Panc1 (cell line): ENCODE data around the gene SHISA9. TPM values are rescaled to one million over a fixed set of nuclear protein-coding genes. Genes with fewer than 3 reads are reported as not detected.

Experiments
- ATAC-seq: fragments of 200-7000 bp; cut with Tn5 transposase; 2 replicates; pipeline ENCODE4 v1.9.1; 2020; ENCODE audit warnings: mild to moderate bottlenecking, moderate library complexity
- BruUV-seq: library from RNA; stranded (reverse); fragments of 400-500 nt; replicated peaks from 2 replicates; lab custom pipeline; 2021; lab: Mats Ljungman, UMichigan
- CTCF ChIA-PET: fragments of 300-600 bp; sonication (Branson Sonifier 250); formaldehyde crosslinking; loops from one replicate; lab custom pipeline; 2022; ENCODE audit warnings: antibody characterized with exemption; lab: Charles Lee
- POLR2A ChIA-PET: fragments of 300-600 bp; sonication (Branson Sonifier 250); formaldehyde crosslinking; loops from one replicate; lab custom pipeline; 2022; ENCODE audit warnings: antibody characterized with exemption; lab: Charles Lee
- DNase-seq: peaks from one replicate; pipeline ENCODE4 v3.0.0-alpha.2; 2010; ENCODE audit warnings: low read depth, low spot score
- H3K27ac ChIP-seq: 2 replicates; pipeline ENCODE4 v1.5.1; 2011; ENCODE audit warnings: mild to moderate bottlenecking, low read length, inconsistent platforms
- H3K27me3 ChIP-seq: fragments of 200-500 bp; sonication (Bioruptor generic); 2 replicates; pipeline ENCODE4 v1.6.0; 2014; ENCODE audit warnings: low read length, inconsistent platforms; ENCODE audit not compliant: control insufficient read depth, insufficient read depth
- H3K36me3 ChIP-seq: fragments of 200-500 bp; sonication (Bioruptor generic); 2 replicates; pipeline ENCODE4 v1.5.1; 2014; ENCODE audit warnings: inconsistent platforms, mild to moderate bottlenecking, low read length, moderate library complexity; ENCODE audit not compliant: control insufficient read depth, insufficient read depth
- H3K4me1 ChIP-seq: 2 replicates; pipeline ENCODE4 v1.5.1; 2011; ENCODE audit warnings: inconsistent platforms, mild to moderate bottlenecking, low read length, moderate library complexity; ENCODE audit not compliant: control insufficient read depth, insufficient read depth
- H3K4me3 ChIP-seq, 2 experiments: 2 replicates each; pipeline ENCODE4 v1.5.1; 2011 to 2012; ENCODE audit warnings: low read depth in 2 of 2, low read length in 2 of 2, mild to moderate bottlenecking in 2 of 2, inconsistent platforms in 1 of 2, moderate library complexity in 1 of 2
- H3K9me3 ChIP-seq: fragments of 200-500 bp; sonication (Bioruptor generic); 2 replicates; pipeline ENCODE4 v1.5.1; 2014; ENCODE audit warnings: low read depth, mild to moderate bottlenecking, inconsistent platforms, low read length, moderate library complexity; ENCODE audit not compliant: control insufficient read depth, insufficient read depth
- POLR2AphosphoS5 ChIP-seq: IDR thresholded peaks from 2 replicates; pipeline ENCODE4 v1.6.1; 2012; ENCODE audit warnings: mild to moderate bottlenecking, low read depth, low read length, moderate library complexity
- SIN3A ChIP-seq: IDR thresholded peaks from 2 replicates; pipeline ENCODE4 v1.6.1; 2012; ENCODE audit warnings: low read depth, mild to moderate bottlenecking, low read length, moderate library complexity, borderline replicate concordance; ENCODE audit not compliant: insufficient read depth
- TCF7L2 ChIP-seq: IDR thresholded peaks from 2 replicates; pipeline ENCODE4 v1.6.1; 2011; ENCODE audit warnings: mild to moderate bottlenecking, low read depth, low read length, inconsistent platforms
- in situ Hi-C: cut with HindIII; loops from 2 replicates; pipeline ENCODE4 v1.10.0; 2016; ENCODE audit warnings: low sequenced_read_pairs, low pct_unique_long_range_greater_than_20kb
- intact Hi-C: fragments of 100-400 bp; cut with micrococcal nuclease; formaldehyde crosslinking; loops from one replicate; pipeline ENCODE4 v1.10.0; 2022; ENCODE audit not compliant: unreplicated experiment
- total RNA-seq: library from RNA; stranded (reverse); gene quantifications from one replicate; pipeline ENCODE4 v1.2.1, GENCODE V29; 2021; ENCODE audit not compliant: unreplicated experiment
- TF ChIP-seq, protein P1 (sequence below), 2 experiments: IDR thresholded peaks; 2 replicates each; pipeline ENCODE4 v1.6.1; 2011 to 2012; ENCODE audit warnings: low read depth in 2 of 2, control low read depth in 1 of 2, low read length in 1 of 2, mild to moderate bottlenecking in 1 of 2, moderate library complexity in 1 of 2; ENCODE audit not compliant: insufficient read depth in 1 of 2
- TF ChIP-seq, protein P2 (sequence below): fragments of 450-650 bp; IDR thresholded peaks from 2 replicates; pipeline ENCODE4 v1.5.1; 2017; ENCODE audit warnings: mild to moderate bottlenecking

Gene SHISA9
- total RNA-seq, 1 experiment from 2014 or later: 0.10 TPM

DNA sequence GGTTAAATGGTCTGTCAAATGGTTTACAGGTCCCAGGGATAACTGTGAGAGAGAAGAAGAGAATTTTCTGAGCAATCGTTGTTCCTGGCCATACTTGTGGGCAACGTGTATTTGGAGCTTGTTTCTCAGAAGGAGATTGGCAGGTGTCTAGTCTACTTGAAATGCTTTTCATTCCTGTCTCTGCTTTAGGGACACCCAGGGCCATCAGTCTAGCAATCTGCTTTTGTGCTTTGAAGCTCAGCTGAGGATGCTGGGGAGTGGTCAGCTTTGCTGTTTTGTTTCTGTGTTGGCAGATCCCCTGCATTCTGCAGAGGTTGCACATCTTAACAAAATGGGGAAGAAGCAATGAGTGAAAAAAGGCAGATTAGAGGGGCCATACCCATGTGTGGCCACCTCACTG lies 193.7 kb downstream of the SHISA9 start:
- ATAC-seq (no peak), DNase-seq (no peak)
- CTCF ChIA-PET: no interaction called here

DNA sequence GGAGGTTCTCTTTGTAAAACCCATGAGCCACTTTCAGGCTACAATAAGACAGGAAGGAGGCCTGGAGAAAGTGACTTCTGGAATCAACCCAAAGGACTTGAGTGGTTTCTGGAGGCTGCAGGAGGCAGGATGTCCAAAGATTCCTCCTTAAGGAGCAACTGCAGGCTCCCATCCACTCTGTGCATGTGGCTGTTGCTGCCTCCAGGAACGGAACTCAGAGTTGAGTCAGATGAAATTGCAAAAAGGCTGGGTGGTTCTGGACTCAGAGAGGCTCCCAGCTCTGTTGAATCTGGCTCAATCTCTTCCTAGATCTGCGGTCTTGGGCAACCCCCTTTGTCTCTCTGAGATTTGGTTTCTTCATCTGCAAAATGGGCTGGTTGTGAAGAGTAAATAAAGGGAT lies 197.1 kb downstream of the SHISA9 start:
- BruUV-seq: no TSS peak
- in situ Hi-C loops: no loop called here
- DNase-seq: no peak
- H3K4me3 ChIP-seq: no peak overlapping the region
- TF ChIP-seq POLR2AphosphoS5 (no peak), SIN3A (no peak), TCF7L2 (no peak)
- TF ChIP-seq, protein P1, sequence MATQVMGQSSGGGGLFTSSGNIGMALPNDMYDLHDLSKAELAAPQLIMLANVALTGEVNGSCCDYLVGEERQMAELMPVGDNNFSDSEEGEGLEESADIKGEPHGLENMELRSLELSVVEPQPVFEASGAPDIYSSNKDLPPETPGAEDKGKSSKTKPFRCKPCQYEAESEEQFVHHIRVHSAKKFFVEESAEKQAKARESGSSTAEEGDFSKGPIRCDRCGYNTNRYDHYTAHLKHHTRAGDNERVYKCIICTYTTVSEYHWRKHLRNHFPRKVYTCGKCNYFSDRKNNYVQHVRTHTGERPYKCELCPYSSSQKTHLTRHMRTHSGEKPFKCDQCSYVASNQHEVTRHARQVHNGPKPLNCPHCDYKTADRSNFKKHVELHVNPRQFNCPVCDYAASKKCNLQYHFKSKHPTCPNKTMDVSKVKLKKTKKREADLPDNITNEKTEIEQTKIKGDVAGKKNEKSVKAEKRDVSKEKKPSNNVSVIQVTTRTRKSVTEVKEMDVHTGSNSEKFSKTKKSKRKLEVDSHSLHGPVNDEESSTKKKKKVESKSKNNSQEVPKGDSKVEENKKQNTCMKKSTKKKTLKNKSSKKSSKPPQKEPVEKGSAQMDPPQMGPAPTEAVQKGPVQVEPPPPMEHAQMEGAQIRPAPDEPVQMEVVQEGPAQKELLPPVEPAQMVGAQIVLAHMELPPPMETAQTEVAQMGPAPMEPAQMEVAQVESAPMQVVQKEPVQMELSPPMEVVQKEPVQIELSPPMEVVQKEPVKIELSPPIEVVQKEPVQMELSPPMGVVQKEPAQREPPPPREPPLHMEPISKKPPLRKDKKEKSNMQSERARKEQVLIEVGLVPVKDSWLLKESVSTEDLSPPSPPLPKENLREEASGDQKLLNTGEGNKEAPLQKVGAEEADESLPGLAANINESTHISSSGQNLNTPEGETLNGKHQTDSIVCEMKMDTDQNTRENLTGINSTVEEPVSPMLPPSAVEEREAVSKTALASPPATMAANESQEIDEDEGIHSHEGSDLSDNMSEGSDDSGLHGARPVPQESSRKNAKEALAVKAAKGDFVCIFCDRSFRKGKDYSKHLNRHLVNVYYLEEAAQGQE (IDR thresholded peaks at IDR 0.05; ENCODE audit: insufficient read depth in 1 of 2, low read depth in 2 of 2, low read length in 1 of 2): no peak
- TF ChIP-seq, protein P2, sequence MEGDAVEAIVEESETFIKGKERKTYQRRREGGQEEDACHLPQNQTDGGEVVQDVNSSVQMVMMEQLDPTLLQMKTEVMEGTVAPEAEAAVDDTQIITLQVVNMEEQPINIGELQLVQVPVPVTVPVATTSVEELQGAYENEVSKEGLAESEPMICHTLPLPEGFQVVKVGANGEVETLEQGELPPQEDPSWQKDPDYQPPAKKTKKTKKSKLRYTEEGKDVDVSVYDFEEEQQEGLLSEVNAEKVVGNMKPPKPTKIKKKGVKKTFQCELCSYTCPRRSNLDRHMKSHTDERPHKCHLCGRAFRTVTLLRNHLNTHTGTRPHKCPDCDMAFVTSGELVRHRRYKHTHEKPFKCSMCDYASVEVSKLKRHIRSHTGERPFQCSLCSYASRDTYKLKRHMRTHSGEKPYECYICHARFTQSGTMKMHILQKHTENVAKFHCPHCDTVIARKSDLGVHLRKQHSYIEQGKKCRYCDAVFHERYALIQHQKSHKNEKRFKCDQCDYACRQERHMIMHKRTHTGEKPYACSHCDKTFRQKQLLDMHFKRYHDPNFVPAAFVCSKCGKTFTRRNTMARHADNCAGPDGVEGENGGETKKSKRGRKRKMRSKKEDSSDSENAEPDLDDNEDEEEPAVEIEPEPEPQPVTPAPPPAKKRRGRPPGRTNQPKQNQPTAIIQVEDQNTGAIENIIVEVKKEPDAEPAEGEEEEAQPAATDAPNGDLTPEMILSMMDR: no peak
- no peaks in the 10 kb centered on the region for H3K4me1 ChIP-seq
- ATAC-seq: no peak
- no peak overlapping the region for H3K27ac ChIP-seq
- H3K9me3 ChIP-seq: no peaks in the 10 kb centered on the region
- ChIA-PET POLR2A (no interaction called here), CTCF (no interaction called here)
- H3K36me3 ChIP-seq: no peaks in the 10 kb centered on the region
- intact Hi-C loops: no loop called here
- H3K27me3 ChIP-seq: no peaks in the 10 kb centered on the region

More for the DNA sequence above, 193.7 kb downstream of the SHISA9 start:
- H3K4me1 ChIP-seq: no peaks in the 10 kb centered on the region
- H3K27ac ChIP-seq: no peak overlapping the region
- POLR2A ChIA-PET: no interaction called here
- intact Hi-C loops: no loop called here
- TF ChIP-seq, protein P2: no peak
- no peak for TF ChIP-seq POLR2AphosphoS5
- no TSS peak for BruUV-seq
- no peaks in the 10 kb centered on the region for H3K36me3 ChIP-seq
- no peaks in the 10 kb centered on the region for H3K27me3 ChIP-seq
- in situ Hi-C loops: no loop called here
- no peak overlapping the region for H3K4me3 ChIP-seq
- no peaks in the 10 kb centered on the region for H3K9me3 ChIP-seq

DNA sequence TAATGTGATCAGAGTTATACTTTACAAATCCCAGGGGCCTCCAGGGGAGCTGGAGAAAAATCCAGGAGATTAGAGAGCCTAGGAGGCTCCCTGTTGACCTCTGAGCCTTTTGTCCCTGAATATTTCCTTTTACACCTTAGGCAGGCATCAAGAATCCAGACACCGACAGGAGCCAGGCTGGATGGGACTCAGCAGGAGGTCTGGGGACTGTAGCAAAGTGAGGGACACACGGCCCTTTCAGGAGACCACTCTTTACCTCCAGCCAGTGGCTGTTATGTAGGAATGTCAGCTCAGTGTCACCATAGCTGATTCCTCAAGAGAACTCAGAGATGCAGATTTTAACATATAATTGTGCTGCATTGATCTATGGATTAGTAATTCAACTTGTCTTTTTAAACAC lies 198.4 kb downstream of the SHISA9 start:
- DNase-seq (no peak), ATAC-seq (no peak)
- Histone ChIP-seq H3K9me3 (no peaks in the 10 kb centered on the region), H3K4me3 (no peak overlapping the region), H3K36me3 (no peaks in the 10 kb centered on the region), H3K27ac (no peak overlapping the region), H3K4me1 (no peaks in the 10 kb centered on the region), H3K27me3 (no peaks in the 10 kb centered on the region)
- ChIA-PET POLR2A (no interaction called here), CTCF (no interaction called here)
- in situ Hi-C loops: no loop called here
- BruUV-seq: no TSS peak
- intact Hi-C loops: no loop called here
- no peak for TF ChIP-seq SIN3A
- TF ChIP-seq, protein P2: no peak
- TF ChIP-seq TCF7L2: no peak
- no peak for TF ChIP-seq POLR2AphosphoS5
- TF ChIP-seq, protein P1 (IDR thresholded peaks at IDR 0.05; ENCODE audit: insufficient read depth in 1 of 2, low read depth in 2 of 2, low read length in 1 of 2): no peak
